DMS153 treated with DMSO at 0.1 percent for 48 hours (cell line): Measurements from ENCODE around the gene SP6.

Experiments
- DNase-seq: peaks from one replicate; lab custom pipeline; 2025; ENCODE audit not compliant: unreplicated experiment; lab: John Stamatoyannopoulos, UW

The SP6 gene

DNA sequence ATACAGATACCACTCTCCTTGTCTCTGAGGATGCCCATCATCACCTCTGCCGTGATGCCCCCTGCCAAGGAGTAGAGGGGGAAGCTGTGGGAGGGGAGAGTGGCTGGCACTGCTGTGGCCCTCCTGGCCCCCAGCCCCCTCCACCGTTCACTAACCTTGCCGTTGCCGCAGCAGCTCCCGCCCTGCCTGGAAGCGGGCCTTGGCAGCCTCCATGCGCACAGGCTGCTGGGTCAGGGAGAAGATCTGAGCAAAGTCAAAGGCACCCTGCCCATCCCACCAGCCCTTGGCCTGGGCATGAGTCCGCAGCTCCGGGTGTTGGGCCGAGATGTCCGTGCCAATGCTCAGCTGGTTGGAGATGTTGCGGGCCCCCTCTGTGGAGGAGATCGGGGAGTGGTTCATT, 12.3 kb downstream of the SP6 start:
- no peak for DNase-seq

GRCh38 chr17:47837401-47838039, 13.4 kb downstream of the SP6 start:
- no peak for DNase-seq

- DNase-seq: no peak
These were observed 14.4 kb downstream of the SP6 start for GRCh38 chr17:47836601-47837000.

- DNase-seq: no peak
These were observed 16.2 kb downstream of the SP6 start for GRCh38 chr17:47834756-47835155.

- no peak for DNase-seq
These were observed 19.0 kb downstream of the SP6 start for GRCh38 chr17:47831934-47832327.

DNA sequence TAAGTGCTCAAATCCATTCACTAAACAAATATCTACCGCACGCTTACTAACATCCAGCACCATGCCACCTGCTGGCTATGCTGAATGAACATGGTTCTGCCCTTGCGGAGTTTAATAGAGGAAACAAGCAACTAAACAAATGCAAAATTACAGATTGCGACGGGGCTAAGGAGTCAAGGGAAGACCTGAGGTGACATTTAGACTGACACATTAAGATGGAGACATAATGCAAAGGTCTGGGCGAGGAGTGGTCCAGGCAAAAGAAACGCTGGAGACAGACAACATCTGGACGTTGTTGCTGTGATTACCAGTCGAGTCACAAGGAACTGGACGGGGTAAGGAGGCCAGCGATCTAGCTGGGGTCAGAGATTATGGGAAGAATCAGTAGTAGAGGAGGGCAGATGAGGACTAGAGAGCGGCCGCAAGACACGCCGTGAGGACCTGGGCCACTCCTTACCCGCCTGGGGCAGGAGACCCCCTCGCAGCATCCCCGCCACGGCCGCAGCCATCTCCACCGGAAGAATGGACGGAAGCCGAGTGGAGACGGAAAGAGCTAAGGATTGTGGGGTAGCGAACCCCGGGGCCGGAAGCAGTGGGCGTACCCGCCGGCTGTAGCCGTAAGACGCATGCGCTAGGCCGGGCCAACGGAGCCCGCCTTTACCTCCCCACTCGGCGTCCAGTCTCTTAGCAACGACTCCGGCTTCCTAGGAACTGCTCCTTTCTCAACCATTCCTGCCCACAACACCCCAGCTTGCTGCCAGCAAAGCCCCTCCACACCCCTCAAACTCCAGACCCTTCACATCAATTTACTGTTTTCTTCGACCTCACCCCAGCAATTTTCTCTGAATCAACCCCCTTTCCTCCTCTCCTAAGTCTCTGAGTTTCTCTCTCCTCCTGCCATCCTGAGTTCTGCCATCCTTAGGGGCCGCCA, 19.7 kb downstream of the SP6 start, which contains the start of the genes LRRC46 and MRPL10:
Gene LRRC46 (plus strand): TSS at position 668 of the 931 bp plus-strand sequence. CDS start 320 bp downstream, outside the sequence.
Gene MRPL10 (minus strand): TSS at position 539 of the 931 bp plus-strand sequence. CDS start 30 bp downstream, at position 509.
- DNase-seq: peak; percentile 90

GRCh38 chr17:47830396-47831002, 20.5 kb downstream of the SP6 start:
- no peak for DNase-seq

DNA sequence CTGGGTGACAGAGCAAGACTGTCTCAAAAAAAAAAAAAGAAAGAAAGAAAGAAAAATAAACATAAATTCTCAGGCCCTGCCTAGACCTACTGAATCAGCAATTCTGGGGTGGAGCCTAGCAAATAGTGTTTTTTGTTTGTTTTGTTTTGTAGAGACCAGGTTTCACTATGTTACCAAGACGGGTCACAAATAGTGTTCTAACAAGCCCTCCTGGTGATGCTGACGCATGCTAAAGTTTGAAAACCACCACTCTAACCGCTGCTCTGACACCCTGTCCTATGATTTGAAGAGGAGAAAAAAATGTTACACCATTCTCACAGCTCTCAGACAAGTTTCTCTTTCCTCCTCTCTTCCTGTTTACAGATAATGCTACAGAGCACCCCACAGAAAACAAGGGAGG, 21.1 kb downstream of the SP6 start:
- DNase-seq: no peak

DNA sequence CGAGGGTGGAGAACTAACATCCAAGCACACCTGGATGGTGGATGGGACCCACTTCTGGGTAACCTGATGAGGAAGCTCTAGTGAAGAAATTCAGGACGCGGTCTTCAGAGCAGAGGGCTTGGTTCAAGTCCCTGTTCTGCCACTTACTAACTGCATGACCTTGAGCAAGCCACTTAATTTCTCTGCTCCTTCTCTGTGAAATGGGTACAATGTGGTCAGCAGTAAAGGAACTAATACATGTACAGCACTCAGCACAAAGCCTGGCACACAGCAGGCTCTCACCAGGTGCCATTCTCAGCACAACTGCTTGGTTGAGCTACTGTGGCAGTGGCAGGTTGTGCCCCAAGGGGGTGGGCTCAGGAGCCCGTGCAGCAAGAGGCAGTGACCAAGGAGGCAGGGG, 27.4 kb downstream of the SP6 start:
- no peak for DNase-seq

GRCh38 chr17:47822785-47823184, 28.2 kb downstream of the SP6 start:
- no peak for DNase-seq

DNA sequence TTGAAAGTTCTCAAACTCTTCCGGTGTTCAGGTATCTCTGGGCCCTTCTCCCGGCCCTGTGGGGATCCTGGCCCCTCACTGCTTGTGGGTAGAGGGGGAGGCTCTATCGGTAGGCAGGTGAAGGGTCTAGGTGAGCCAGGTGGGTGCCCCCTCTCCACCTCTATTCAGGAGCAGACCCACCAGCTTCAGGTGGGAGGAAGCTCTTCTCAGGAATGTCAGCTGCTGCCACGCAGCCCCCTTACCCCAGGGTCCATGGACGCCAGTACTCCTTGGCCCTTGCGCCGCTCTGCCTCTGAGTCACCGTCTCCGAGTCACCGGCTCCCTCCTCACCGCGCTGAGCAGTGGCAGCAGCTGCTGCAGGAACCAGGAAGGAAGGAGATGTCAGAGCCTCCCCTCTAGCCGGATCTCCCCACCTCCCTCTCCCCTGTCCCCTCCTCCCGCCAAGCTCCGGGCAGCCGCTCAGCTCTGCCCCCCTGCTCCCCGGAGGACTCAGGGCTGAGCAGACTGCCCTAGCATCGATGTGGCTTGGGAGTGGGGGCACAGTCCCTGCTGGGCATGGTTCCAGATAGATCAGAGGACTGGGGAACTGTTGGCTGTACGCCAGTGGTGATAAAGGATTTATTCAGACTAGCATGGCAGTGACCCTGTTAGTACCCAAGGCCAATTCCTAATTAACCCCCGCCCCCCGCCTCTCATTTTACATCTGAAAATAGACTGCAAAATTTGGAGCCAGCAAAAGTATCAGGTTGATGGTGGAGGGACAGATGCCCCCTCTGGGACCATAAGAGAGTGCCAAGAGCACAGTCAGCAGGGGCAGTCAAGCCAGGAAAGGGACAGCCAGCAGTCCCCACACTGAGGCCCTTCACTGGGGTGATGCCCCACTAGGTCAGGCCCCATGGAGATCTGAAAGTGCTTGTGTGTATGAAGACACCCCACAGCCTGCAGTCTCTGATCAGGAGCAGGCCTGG, 29.3 kb downstream of the SP6 start, which contains the start of gene OSBPL7:
Gene OSBPL7 (minus strand): TSS at position 371 of the 968 bp plus-strand sequence. CDS start 1,516 bp downstream, outside the sequence.
- peak; percentile 82 for DNase-seq

DNA sequence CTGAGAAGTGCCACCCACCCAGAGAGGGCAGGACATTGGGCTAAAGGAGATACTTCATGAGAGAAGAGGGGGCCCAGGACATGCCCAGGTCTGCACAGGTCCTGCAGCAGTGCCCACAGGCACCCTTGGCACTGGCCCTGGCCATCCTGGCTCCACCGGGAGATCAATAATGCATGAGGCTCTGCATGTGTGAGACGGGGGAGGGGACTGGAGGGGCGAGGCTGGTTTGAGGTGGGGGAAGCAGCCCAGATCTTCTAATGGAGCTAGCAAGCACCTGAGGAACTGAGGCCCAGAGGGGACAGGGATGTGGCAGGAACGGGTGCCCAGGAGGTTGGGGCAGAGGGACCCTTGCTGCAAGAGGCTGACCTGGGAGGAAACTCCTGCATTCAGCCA, 29.9 kb downstream of the SP6 start:
- no peak for DNase-seq

- DNase-seq: no peak
These were observed 30.8 kb downstream of the SP6 start for GRCh38 chr17:47820033-47820789.

DNA sequence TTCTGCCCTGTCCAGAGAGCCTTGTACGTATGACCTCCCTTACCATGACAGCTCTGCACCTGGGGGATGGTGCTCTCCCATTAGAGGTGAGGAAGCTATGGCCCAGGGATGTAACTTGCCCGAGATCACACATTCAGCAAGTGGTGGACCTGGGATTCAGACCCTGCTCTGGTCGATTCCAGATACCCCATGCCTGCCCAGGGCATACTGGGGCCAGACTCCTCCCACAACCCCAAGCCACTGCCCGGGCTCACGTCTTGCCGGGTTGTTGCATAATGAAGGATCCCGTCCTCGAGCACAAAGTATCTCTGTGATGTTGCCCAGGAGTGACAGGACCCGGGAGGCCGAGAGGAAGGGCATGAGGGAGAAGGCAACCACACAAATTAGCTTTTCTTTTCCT, 31.5 kb downstream of the SP6 start:
- DNase-seq: no peak

DNA sequence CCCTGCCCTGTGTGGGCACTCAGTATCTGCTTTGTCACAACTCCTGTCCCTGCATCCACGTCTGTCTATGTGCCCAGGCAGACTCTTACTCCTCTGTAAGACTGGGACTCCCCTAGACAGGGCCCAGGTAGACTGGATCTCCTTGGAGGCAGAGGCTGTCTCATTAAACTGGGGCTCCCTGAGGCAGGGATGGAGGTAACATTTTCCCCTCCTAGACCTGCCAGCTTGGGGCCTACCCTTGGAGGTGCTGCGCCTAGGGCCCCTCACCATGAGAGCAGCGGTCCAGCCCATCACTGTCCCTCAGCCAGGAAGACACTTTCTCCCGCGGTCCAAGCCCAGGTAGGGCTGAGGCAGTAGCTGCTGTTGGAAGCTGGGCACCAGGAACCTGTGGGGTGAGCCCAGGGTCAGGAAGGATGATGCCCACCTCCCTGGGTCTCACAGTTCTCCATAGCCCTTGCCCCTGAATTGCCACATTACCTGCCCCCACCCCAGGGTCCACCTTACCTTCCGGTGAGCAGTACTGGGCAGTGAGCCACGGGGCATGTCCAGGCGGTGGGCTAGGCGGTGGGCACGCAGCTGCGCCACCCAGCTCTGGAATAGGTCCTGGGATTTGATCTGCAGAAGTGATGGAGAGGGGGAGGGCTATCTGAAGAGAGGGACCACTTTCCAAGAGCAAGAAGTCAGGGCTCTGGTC, 32.8 kb downstream of the SP6 start:
- DNase-seq: no peak

- DNase-seq: no peak
These were observed 34.0 kb downstream of the SP6 start for GRCh38 chr17:47816947-47817346.

DNA sequence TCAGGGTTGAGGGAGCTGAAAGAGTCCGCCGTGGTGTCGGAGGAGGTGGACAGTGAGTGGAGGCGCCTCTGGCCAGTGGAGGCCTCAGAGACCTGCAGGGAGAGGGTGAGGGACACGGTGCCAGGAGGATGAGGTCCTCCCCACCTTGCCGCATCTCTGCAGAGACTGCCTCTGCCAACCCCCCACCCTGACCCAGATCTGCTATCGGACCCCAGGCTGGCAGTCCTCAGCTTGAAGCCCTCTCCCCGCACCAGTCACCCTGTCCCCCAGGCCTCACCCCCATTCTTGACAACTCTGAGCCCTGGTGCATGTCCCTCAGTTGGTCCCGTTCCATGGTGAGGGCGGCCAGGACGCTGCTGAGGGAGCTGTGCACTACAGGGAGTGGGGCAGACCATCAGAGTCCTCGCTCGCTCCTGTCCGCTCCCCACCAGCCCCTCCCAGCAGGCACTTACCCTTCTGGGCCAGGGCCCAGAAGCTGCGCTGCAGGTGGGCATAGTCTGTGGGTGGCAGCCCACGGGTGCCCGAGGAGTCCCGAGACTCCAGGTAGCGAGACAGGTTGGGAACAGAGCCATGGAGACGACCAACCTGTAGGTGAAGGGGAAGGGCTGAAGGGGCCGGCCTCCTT, 34.7 kb downstream of the SP6 start:
- DNase-seq: no peak

- no peak for DNase-seq
These were observed 35.7 kb downstream of the SP6 start for GRCh38 chr17:47815106-47815918.
